HepG2 (cell line): ENCODE results near the gene METTL6. TPM values are rescaled to one million over a fixed set of nuclear protein-coding genes. Genes with fewer than 3 reads are reported as not detected.

Source experiments
- ATAC-seq: fragments of 200-7000 bp; cut with Tn5 transposase; 3 replicates; pipeline ENCODE4 v1.9.1; 2020; ENCODE audit warnings: mild to moderate bottlenecking, moderate library complexity
- BruUV-seq: library from RNA; stranded (reverse); fragments of 400-500 nt; replicated peaks from 2 replicates; lab custom pipeline; 2021; lab: Mats Ljungman, UMichigan
- CTCF ChIA-PET: fragments of 300-600 bp; formaldehyde crosslinking; extraction: SDS; loops from one replicate; lab custom pipeline; 2021; ENCODE audit warnings: low total read pairs, inconsistent platforms, low intra/inter-chr PET ratio; lab: Yijun Ruan, JAX
- POLR2A ChIA-PET: fragments of 350-600 bp; sonication (Branson Sonifier 250); formaldehyde crosslinking; loops from one replicate; lab custom pipeline; 2020; ENCODE audit warnings: antibody characterized with exemption, inconsistent platforms; lab: Yijun Ruan, JAX
- DNase-seq: peaks from one replicate; pipeline ENCODE4 v3.0.0-alpha.2; 2015; ENCODE audit warnings: low spot score
- FAIRE-seq: peaks from 3 replicates; lab custom pipeline; 2011; peaks lifted over from hg19 to GRCh38; lab: Jason Lieb, UNC
- H2AFZ ChIP-seq: one replicate; pipeline ENCODE4 v1.6.1; 2011; ENCODE audit warnings: low read length, inconsistent platforms
- H3K27ac ChIP-seq: fragments of 300-600 bp; 3 replicates; pipeline ENCODE4 v1.8.0; 2011; ENCODE audit warnings: mixed run types, mild to moderate bottlenecking, mixed read lengths, low read length, inconsistent platforms; ENCODE audit not compliant: insufficient read depth; ENCODE audit errors: extremely low read length
- H3K27me3 ChIP-seq, 2 experiments: fragments of 200-600 bp in 1 of 2; 2 replicates in 1 of 2; 3 replicates in 1 of 2; pipeline versions ENCODE4 v1.6.0 to v1.8.0; 2011; ENCODE audit warnings: low read length in 2 of 2, mild to moderate bottlenecking in 2 of 2, moderate library complexity in 2 of 2, inconsistent platforms in 1 of 2; ENCODE audit not compliant: insufficient read depth in 2 of 2, control insufficient read depth in 1 of 2
- H3K36me3 ChIP-seq, 2 experiments: fragments of 200-600 bp in 1 of 2; replicated peaks in 1 of 2; 2 replicates in 1 of 2; 3 replicates in 1 of 2; pipeline versions ENCODE4 v1.5.1 to v1.8.0; 2011; ENCODE audit warnings: low read length in 2 of 2, inconsistent platforms in 1 of 2; ENCODE audit not compliant: insufficient read depth in 2 of 2, control insufficient read depth in 1 of 2
- H3K4me1 ChIP-seq: 2 replicates; pipeline ENCODE4 v1.5.1; 2012; ENCODE audit warnings: low read length, inconsistent platforms; ENCODE audit not compliant: insufficient read depth
- H3K4me2 ChIP-seq: 2 replicates; pipeline ENCODE4 v1.6.0; 2011; ENCODE audit warnings: low read depth, low read length, inconsistent platforms
- H3K4me3 ChIP-seq, 3 experiments: fragments of 200-600 bp in 1 of 3; sonication (generic), shearing (Covaris generic) in 1 of 3; replicated peaks in 1 of 3; 2 replicates each; pipeline ENCODE4 v1.5.1; 2011 to 2016; ENCODE audit warnings: low read length in 3 of 3, inconsistent platforms in 2 of 3, low read depth in 2 of 3, mild to moderate bottlenecking in 2 of 3, control low read depth in 1 of 3, mixed read lengths in 1 of 3; ENCODE audit not compliant: insufficient read depth in 1 of 3
- H3K79me2 ChIP-seq: one replicate; pipeline ENCODE4 v1.6.1; 2011; ENCODE audit warnings: low read length, inconsistent platforms; ENCODE audit not compliant: insufficient read depth
- H3K9ac ChIP-seq: 2 replicates; pipeline ENCODE4 v1.6.0; 2011; ENCODE audit warnings: mild to moderate bottlenecking, low read depth, low read length, inconsistent platforms; ENCODE audit not compliant: insufficient read depth
- H3K9me3 ChIP-seq: 2 replicates; pipeline ENCODE4 v1.5.1; 2012; ENCODE audit warnings: mild to moderate bottlenecking, low read length
- H4K20me1 ChIP-seq: 2 replicates; pipeline ENCODE4 v1.6.0; 2011; ENCODE audit warnings: inconsistent platforms, mild to moderate bottlenecking, low read length, moderate library complexity; ENCODE audit not compliant: insufficient read depth
- ARNT2 ChIP-seq: sonication (generic); formaldehyde crosslinking; IDR thresholded peaks from 2 replicates; pipeline ENCODE4 v1.8.0; 2022; ENCODE audit warnings: mild to moderate bottlenecking, low read depth, missing genetic modification reagents, moderate library complexity
- CBX5 ChIP-seq: sonication (generic); formaldehyde crosslinking; IDR thresholded peaks from 2 replicates; pipeline ENCODE4 v1.4.0; 2020; ENCODE audit warnings: missing genetic modification reagents, borderline replicate concordance
- CTCF ChIP-seq: sonication (generic); formaldehyde crosslinking; IDR thresholded peaks from 2 replicates; pipeline ENCODE4 v1.5.0; 2020; ENCODE audit warnings: mild to moderate bottlenecking, missing genetic modification reagents, moderate library complexity
- FOXK1 ChIP-seq: sonication (generic); formaldehyde crosslinking; IDR thresholded peaks from 2 replicates; pipeline ENCODE4 v1.4.0; 2020; ENCODE audit warnings: low read depth, missing genetic modification reagents, borderline replicate concordance
- IRX3 ChIP-seq: sonication (generic); formaldehyde crosslinking; IDR thresholded peaks from 2 replicates; pipeline ENCODE4 v1.8.1; 2023; ENCODE audit warnings: mild to moderate bottlenecking, low read depth, missing genetic modification reagents, borderline replicate concordance
- MEIS2 ChIP-seq: sonication (generic); formaldehyde crosslinking; IDR thresholded peaks from 2 replicates; pipeline ENCODE4 v1.9.0; 2021; ENCODE audit warnings: mild to moderate bottlenecking, missing genetic modification reagents
- NR2F2 ChIP-seq: IDR thresholded peaks from 2 replicates; pipeline ENCODE4 v1.6.1; 2012; ENCODE audit warnings: low read depth, inconsistent platforms, borderline replicate concordance
- SCMH1 ChIP-seq: sonication (generic); formaldehyde crosslinking; IDR thresholded peaks from 2 replicates; pipeline ENCODE4 v1.9.0; 2021; ENCODE audit warnings: missing genetic modification reagents, mild to moderate bottlenecking, borderline replicate concordance
- ZBTB8A ChIP-seq: sonication (generic); formaldehyde crosslinking; IDR thresholded peaks from 2 replicates; pipeline ENCODE4 v1.4.0; 2020; ENCODE audit warnings: mild to moderate bottlenecking, low read depth, missing genetic modification reagents, borderline replicate concordance
- ZNF225 ChIP-seq: sonication (generic); formaldehyde crosslinking; IDR thresholded peaks from 2 replicates; pipeline ENCODE4 v1.4.0; 2020; ENCODE audit warnings: mild to moderate bottlenecking, missing genetic modification reagents
- ZNF3 ChIP-seq: IDR thresholded peaks from 2 replicates; pipeline ENCODE4 v1.7.0; 2017; ENCODE audit warnings: inconsistent platforms
- ZNF362 ChIP-seq: sonication (generic); formaldehyde crosslinking; IDR thresholded peaks from 2 replicates; pipeline ENCODE4 v1.4.0; 2020; ENCODE audit warnings: missing genetic modification reagents, mild to moderate bottlenecking, borderline replicate concordance
- ZNF512 ChIP-seq: sonication (generic); formaldehyde crosslinking; IDR thresholded peaks from 2 replicates; pipeline ENCODE4 v1.4.0; 2020; ENCODE audit warnings: mild to moderate bottlenecking, missing genetic modification reagents
- ZNF564 ChIP-seq: sonication (generic); formaldehyde crosslinking; IDR thresholded peaks from 2 replicates; pipeline ENCODE4 v1.8.1; 2023; ENCODE audit warnings: mild to moderate bottlenecking, missing genetic modification reagents
- ZNF576 ChIP-seq: sonication (generic); formaldehyde crosslinking; IDR thresholded peaks from 2 replicates; pipeline ENCODE4 v1.4.0; 2020; ENCODE audit warnings: mild to moderate bottlenecking, missing genetic modification reagents
- ZNF577 ChIP-seq: sonication (generic); formaldehyde crosslinking; IDR thresholded peaks from 2 replicates; pipeline ENCODE4 v1.4.0; 2020; ENCODE audit warnings: mild to moderate bottlenecking, low read depth, missing genetic modification reagents, borderline replicate concordance
- ZNF605 ChIP-seq: sonication (generic); formaldehyde crosslinking; IDR thresholded peaks from 2 replicates; pipeline ENCODE4 v1.8.0; 2022; ENCODE audit warnings: mild to moderate bottlenecking, missing genetic modification reagents
- ZNF768 ChIP-seq: sonication (generic); formaldehyde crosslinking; IDR thresholded peaks from 2 replicates; pipeline ENCODE4 v1.4.0; 2020; ENCODE audit warnings: missing genetic modification reagents
- ZNF777 ChIP-seq: sonication (generic); formaldehyde crosslinking; IDR thresholded peaks from 2 replicates; pipeline ENCODE4 v1.4.0; 2020; ENCODE audit warnings: missing genetic modification reagents
- WGBS: methylation state at CpG from one replicate; pipeline ENCODE4 v1.1.6; 2017; ENCODE audit warnings: low lambda C conversion rate; 5-methylcytosine and 5-hydroxymethylcytosine counted together
- in situ Hi-C: cut with HindIII; loops from 2 replicates; pipeline ENCODE4 v1.10.0; 2017; ENCODE audit warnings: low pct_unique_long_range_greater_than_20kb; ENCODE audit not compliant: extremely low pct_ligation_motif_present
- intact Hi-C: fragments of 100-400 bp; cut with micrococcal nuclease; formaldehyde crosslinking; loops from one replicate; pipeline ENCODE4 v1.10.0; 2022; ENCODE audit not compliant: unreplicated experiment
- polyA plus RNA-seq, 8 experiments: library from polyadenylated mRNA; depleted of rRNA in 3 of 8; stranded (reverse) in 7 of 8; unstranded in 1 of 8; fragments of >200 nt; fragmentation: Illumina TruSeq in 4 of 8; extraction: Trizol in 4 of 8; gene quantifications; 2 replicates each; pipeline versions ENCODE4 v1.2.1 to v1.2.3, GENCODE V29; 2011 to 2016; ENCODE audit warnings: low read depth in 4 of 8, missing spikeins in 1 of 8, mixed read lengths in 1 of 8; ENCODE audit not compliant: insufficient read depth in 1 of 8
- total RNA-seq, 5 experiments: library from RNA; depleted of rRNA; stranded (reverse); fragments of >200 nt; fragmentation: Illumina TruSeq; extraction: Trizol; gene quantifications; 2 replicates each; pipeline ENCODE4 v1.2.3, GENCODE V29; 2016; ENCODE audit warnings: low read depth in 1 of 5

METTL6 gene
- total and polyA plus RNA-seq, 2 of the 13 experiments (the other 11 are each of a cell fraction or from before 2014, with no cell fraction given) = 17.2 to 29.4 TPM

- DNase-seq = peak; percentile 89
- TF ChIP-seq CBX5 (CRISPR knock-in tag) (peak; percentile 62; the same call in 1 of the 2 replicates), ZNF576 (peak; percentile 100), ZNF362 (no peak), ZNF3 (CRISPR knock-in tag) (no peak), ZNF512 (CRISPR knock-in tag) (no peak), ZNF605 (CRISPR knock-in tag) (no peak), ZNF577 (CRISPR knock-in tag) (no peak), IRX3 (CRISPR knock-in tag) (no peak), CTCF (CRISPR knock-in tag) (peak; percentile 94), ZBTB8A (CRISPR knock-in tag) (no peak), SCMH1 (no peak), ZNF225 (no peak), ZNF564 (no peak), ZNF768 (CRISPR knock-in tag) (no peak), NR2F2 (peak; percentile 20; the same call in 1 of the 2 replicates), MEIS2 (CRISPR knock-in tag) (no peak), ZNF777 (CRISPR knock-in tag) (no peak), FOXK1 (CRISPR knock-in tag) (peak; percentile 85; the same call in 1 of the 2 replicates), ARNT2 (CRISPR knock-in tag) (no peak)
Observed at GRCh38 chr3:15377961-15378791, 49.2 kb downstream of the METTL6 start.

More at GRCh38 chr3:15377961-15378791, 49.2 kb downstream of the METTL6 start:
- Histone ChIP-seq H2AFZ (peak overlapping the region; percentile 95), H3K4me1 (peaks cover 5% of the 10 kb centered on the region; the same call in 1 of the 2 replicates), H3K9ac (peak overlapping the region; percentile 12; the same call in 1 of the 2 replicates), H3K79me2 (no peaks in the 10 kb centered on the region), H3K36me3 (no peaks in the 10 kb centered on the region), H3K27ac (peak overlapping the region; percentile 25), H3K9me3 (no peaks in the 10 kb centered on the region), H3K4me2 (peak overlapping the region; percentile 74), H4K20me1 (no peaks in the 10 kb centered on the region), H3K4me3 (peak overlapping the region; percentile 42 to 59 (median 51); a peak in 5 of 6 replicates), H3K27me3 (no peaks in the 10 kb centered on the region)
- ATAC-seq (peak; percentile 98), FAIRE-seq (peak; percentile 97)
- BruUV-seq = no TSS peak
- ChIA-PET CTCF (interaction anchor here (1.8 to 2.0 kb wide), 4 partner anchors 15 to 270 kb away, joined by 5 to 16 read pairs (median 9); no protein-coding TSS in a partner anchor), POLR2A (no interaction called here)
- intact Hi-C loops (loop anchor here (1.0 to 5.0 kb wide), 3 partner anchors 51 to 270 kb away; no protein-coding TSS in a partner anchor), in situ Hi-C loops (loop anchor here (5.0 kb wide), 1 partner anchor 106 kb away; no protein-coding TSS in a partner anchor)
- 37% methylated on average over 9 of the region's 16 CpGs for WGBS
